Measurements from ENCODE around the gene UBE2E3.

DNA sequence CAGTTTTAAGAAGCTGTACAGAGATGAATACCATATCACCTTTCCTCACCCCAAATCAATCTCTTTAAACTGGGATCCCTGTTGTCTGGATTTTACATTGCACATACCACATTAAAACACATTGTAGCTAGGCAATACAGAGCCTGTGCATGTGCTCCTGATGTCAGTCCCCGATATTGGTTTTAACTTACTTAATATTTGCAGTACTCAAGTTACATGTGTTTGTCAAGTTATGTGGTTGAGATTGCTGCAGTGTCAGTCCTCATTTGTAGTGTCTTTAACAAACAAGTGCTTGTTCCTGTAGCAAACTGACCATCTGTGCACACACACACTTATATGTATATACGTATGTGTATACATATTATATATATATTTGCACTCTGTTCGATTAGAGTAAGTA lies 10.4 kb upstream of the UBE2E3 start:
- TF ChIP-seq, protein P1, sequence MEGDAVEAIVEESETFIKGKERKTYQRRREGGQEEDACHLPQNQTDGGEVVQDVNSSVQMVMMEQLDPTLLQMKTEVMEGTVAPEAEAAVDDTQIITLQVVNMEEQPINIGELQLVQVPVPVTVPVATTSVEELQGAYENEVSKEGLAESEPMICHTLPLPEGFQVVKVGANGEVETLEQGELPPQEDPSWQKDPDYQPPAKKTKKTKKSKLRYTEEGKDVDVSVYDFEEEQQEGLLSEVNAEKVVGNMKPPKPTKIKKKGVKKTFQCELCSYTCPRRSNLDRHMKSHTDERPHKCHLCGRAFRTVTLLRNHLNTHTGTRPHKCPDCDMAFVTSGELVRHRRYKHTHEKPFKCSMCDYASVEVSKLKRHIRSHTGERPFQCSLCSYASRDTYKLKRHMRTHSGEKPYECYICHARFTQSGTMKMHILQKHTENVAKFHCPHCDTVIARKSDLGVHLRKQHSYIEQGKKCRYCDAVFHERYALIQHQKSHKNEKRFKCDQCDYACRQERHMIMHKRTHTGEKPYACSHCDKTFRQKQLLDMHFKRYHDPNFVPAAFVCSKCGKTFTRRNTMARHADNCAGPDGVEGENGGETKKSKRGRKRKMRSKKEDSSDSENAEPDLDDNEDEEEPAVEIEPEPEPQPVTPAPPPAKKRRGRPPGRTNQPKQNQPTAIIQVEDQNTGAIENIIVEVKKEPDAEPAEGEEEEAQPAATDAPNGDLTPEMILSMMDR (conservative IDR thresholded peaks at IDR 0.05; ENCODE audit: low read depth, low read length) = no peak
- TF ChIP-seq POLR2A (IDR thresholded peaks at IDR 0.05; ENCODE audit: low read depth, low read length) = no peak
- TF ChIP-seq, protein P2, sequence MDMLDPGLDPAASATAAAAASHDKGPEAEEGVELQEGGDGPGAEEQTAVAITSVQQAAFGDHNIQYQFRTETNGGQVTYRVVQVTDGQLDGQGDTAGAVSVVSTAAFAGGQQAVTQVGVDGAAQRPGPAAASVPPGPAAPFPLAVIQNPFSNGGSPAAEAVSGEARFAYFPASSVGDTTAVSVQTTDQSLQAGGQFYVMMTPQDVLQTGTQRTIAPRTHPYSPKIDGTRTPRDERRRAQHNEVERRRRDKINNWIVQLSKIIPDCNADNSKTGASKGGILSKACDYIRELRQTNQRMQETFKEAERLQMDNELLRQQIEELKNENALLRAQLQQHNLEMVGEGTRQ (IDR thresholded peaks at IDR 0.05; ENCODE audit: low read depth, low read length) = no peak
- no peak for TF ChIP-seq CEBPB (IDR thresholded peaks at IDR 0.05; ENCODE audit: low read depth, low read length)
- TF ChIP-seq FOS (IDR thresholded peaks at IDR 0.05; ENCODE audit: low read depth, low read length) = no peak
